Measurements from ENCODE around the gene ZNF200.
"Not testable (repeated sequence)": the region's sequence is repeated elsewhere in the genome, so short reads cannot be mapped to it uniquely, and the experiment has no call there.

- not testable (repeated sequence) for TF ChIP-seq CTCF (IDR thresholded peaks at IDR 0.05; ENCODE audit: borderline replicate concordance, extremely low read depth, low read length, poor library complexity, severe bottlenecking); EZH2 (IDR thresholded peaks at IDR 0.05; ENCODE audit: borderline replicate concordance, low read depth, low read length, severe bottlenecking)
Measured at GRCh38 chr16:3197694-3198333, 37.1 kb downstream of the ZNF200 start.
